ENCODE measurements around the gene SND1.
"Not testable (repeated sequence)": the region's sequence is repeated elsewhere in the genome, so short reads cannot be mapped to it uniquely, and the experiment has no call there.

Gene SND1

DNA sequence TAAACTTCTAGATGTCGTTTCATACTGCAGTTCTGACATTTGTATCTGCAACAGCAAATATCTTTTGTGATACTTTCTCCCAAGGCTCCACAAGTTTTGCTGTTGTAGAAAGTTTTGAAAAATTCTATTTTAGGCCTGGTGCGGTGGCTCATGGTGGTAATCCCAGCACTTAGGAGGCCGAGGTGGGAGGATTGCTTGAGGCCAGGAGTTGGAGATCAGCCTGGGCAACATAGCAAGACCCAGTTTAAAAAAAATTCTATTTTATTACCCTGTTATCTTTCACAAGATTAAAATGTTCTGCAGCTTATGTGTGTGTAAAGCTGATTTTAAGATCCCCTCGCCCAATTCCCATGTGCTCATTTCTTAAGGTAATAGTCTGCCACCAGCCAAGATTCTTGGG is 1.4 kb downstream of the SND1 start:
- DNase-seq: no peak

DNA sequence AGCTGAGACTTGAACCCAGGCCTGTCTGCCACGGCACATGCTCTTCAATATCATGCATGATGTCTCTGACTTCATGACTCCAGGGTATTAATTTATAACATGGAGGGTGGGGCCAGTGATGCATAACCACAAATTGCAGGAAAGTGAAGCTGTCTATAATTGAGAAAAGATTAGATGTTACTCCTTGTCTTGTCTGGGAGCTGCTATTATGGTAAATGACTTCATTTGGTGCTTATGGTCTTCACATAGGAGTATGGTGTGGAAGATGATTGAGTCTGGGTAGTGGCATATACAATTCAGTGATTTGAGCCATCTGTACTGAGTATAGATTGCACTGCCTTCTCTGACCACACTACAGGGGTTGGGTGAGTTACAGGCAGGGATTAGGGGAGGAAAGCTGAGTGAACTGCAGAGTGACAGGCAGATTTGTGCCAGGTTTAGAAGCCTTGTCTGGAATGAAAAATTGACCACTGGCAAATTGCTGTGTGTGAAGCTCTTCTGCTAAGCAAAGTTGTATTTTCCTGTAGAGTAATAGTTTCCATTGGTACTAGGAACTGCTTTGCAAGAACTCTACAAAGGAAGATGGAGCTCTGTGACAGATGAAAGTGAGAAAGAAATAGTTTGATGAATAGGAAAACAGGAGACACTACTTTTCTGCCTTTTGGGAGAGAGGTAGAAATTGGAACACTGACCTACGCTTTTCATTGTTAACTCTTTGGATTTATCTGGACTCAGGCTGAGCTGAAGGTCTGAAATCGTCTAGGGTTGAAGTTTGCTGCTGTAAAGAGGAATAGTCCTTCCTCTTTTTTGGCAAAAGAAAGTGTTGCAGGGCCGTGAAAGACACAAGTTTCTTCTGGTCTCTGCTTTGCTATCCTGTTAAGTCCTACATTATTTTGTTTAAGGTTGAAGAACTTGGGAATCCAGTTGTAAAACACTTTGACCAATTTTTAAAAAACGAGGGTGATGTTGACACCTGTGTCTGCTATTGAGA is 2.7 kb downstream of the SND1 start:
- peak; percentile 40 for DNase-seq

DNA sequence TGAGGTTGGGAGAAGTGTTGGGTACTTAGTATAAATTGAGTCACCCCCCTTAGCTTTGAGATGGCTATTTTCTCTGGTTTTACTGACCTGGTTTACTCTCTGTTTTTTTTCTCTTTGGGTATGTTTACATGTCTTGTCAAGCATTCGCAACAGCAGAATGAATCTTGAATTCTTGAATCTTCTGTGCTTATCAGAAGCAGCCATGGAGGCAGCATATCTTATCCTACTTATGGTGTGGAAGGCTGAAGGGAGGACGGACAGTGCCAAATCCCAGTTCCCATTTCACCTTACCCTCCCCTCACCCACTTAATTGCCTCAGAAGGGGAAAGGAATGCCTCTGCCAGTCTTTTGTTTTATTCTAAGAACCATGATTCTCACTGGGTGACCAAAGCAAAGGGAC is 3.7 kb downstream of the SND1 start:
- DNase-seq: peak; percentile 35

DNA sequence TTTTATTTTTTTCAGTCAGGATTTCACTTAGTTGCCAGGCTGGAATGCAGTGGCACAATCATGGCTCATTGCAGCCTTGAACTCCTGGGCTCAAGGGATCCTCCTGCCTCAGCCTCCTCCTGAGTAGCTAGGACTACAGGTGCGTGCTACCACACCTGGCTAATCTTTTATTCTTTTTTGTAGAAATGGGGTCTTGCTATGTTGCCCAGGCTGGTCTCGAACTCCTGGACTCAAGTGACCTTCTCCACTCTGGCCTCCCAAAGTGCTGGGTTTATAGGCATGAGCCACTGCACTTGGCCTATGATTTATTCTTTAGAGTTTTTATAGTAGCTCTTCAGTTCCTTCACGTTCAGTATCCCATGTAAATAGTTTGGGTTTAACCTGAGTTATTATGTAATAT is 5.5 kb downstream of the SND1 start:
- DNase-seq: no peak

DNA sequence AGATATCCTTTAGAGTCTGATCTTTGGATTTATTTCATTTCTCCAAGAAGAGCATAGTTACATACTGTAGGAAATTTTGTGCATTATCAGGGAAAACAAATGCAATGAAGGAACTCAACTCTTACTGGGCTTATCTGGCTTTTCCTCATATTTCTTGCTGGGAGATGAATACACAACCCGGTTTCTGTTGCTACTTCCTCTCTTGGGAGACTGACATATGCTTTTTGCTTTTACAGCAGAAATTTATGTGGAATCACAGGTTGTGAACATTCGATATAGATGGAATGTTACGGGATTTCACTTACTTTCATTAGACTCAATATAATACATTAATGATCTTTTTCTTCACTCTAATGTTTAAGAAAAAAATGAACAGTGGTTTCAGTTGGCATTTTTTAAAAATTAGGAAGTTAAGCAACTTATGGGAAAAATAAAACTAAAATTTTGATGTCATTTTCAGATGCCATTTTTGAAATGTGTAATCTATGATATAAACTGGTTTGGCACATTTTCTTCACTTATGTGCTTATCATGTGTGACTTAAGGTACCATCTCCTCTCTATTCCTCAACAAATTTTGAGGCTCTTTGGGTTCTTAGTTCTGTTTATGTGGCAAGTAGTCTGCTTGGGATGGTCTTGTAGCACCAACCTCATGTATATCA is 7.1 kb downstream of the SND1 start:
- DNase-seq: no peak

DNA sequence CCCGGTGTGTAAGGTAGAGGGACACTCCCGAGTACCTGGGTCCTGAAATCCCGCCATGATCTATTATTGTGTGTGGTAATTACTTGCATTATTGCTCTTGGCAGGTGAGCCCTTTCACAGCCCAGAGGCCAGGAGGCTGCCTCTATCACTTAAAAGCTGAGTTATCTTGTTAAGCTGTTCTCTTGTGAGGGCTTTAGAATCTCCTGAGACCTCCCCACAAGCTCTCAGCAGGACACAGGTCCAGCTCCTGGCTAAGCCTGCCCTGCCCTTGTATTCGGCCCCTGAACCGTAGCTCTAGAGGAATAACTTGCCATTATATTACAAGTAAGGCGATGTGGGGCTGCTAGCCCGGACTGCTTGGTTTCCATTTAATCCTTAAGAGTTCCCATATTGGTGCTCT is 13.9 kb downstream of the SND1 start:
- DNase-seq: no peak

DNA sequence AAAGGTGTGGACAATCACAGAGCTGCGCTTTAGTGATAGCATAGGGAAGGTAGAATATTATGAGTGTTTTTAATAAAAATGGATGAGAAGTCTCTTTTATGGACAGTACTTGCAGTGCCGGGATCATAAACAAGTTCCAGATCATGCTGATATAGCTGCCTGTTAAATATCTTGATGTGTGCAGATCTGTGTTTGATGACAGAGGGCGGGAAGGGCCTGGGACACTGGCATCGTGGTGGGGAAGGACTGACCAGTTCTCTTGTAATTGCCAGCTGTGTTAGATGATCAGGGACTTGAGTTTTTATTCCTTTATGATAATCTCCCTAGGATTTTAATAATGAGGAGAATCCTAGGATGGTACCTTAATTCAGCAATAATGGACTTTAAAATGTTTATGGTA is 14.6 kb downstream of the SND1 start:
- no peak for DNase-seq

DNA sequence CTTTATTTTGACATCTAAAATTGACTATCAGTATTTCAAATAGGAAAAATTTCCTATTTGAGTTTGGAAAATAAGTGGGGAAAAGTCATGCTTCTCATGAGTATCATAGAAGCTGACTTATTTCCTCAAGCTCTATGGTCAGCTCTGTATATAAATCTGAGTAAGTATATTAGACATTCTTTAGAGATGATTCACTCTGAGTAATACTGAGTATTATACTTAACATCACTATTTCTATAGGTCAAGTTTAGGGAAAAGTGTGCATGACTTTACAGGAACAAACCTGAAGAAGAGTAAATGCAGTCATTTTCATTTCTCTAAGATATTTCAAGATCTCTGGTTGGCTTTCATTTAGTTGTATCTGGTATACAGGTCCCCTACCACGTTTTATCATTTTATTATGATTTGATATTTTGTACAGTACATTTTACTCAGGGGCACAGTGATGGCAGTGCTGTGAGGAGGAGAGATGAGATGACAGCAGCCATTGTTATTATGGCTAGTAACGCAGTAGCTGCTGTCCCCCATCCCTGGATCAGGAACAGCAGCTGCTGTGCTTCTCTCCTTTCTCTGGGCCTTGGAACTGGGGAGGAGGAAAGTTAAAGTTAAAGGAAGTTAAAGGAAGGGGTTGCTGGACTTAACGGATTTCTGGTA is 15.2 kb downstream of the SND1 start:
- no peak for DNase-seq

DNA sequence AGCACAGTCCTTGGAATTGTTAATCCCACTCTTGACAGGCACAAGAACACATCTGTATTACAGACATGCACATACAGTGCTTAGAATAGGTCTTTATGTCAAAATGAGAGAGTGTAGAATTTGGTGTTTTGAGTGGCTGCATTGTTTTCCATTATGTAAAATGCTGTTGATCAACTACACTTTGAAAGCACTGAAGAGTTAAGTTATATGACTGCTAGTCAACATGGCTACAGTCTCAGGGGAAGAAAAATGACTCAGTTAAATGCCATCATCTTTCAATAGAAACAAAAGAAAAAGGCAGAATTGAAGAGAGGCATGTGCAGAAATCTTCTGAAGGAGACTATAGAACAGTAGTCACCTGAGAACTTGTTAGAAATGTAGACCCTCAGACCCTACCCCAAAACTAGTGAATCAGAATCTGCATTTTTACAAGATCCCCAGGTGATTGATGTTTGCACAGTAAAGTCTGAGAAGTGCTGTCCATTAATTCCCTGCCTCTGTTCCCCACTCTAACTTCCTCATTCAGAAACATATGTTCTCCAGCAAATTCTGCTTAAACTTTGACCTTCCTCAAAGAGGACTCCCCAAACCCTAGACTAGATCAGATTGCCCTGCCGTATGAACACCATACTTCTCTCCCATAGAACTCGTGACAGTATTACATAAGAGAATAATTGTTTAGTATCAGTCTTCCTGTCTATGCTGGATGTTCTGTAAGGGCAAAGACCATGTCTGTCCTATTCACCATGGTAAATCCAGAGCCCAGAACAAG is 16.0 kb downstream of the SND1 start:
- DNase-seq: peak; percentile 17

DNA sequence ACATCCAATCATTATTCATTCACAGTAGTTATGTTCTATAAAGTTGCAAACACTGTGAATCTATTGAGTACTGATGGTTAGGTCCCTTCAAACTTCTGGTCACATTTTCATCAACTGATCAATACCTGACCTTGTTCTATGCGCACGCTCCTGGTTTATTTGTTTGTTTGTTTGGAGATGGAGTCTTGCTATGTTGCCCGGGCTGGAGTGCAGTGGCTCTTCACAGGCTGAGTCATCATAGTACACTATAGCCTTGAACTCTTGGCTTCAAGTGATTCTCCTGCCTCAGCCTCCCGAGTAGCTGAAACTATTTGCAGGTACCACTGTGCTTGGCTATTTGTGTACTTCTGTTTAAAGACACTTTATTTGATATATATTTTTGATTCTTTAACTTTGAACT is 19.3 kb downstream of the SND1 start:
- no peak for DNase-seq

DNA sequence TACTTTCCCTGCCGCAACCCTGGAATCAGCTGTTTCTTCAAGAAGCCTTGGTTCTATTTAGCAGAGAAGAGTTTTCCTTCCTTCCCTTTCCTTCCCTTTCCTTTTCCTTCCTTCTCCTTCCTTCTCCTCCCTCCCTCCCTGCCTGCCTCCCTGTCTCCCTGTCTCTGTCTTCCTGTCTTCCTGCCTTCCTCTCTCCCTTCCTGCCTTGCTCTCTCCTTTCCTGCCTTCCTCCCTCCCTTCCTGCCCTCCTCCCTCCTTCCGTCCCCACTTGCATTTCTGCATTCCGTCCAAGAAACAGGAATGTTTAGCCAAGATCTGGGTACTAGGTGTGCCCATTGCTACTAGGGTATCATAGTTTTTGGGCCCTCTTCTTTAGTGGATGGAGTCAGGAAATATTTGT is 21.9 kb downstream of the SND1 start:
- DNase-seq: no peak

DNA sequence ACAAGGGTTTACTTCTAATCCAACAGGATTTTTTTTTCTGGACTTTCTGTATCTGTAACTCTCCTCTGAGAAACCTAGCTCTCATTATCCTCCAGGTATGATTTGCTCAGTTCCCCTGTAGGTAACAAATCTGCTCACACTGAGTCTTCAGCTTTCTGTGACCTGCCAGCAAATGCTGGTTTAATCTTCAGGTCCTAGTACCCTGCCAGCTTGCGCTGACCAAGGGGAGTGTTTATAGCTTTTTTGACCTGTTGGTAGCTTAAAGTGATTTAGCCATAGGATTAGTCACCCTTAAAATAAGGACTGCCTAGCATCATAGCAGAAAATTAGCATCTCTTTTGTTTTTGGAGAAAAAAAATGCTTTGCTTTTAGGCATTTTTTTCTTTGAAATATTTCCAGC is 22.4 kb downstream of the SND1 start:
- no peak for DNase-seq

DNA sequence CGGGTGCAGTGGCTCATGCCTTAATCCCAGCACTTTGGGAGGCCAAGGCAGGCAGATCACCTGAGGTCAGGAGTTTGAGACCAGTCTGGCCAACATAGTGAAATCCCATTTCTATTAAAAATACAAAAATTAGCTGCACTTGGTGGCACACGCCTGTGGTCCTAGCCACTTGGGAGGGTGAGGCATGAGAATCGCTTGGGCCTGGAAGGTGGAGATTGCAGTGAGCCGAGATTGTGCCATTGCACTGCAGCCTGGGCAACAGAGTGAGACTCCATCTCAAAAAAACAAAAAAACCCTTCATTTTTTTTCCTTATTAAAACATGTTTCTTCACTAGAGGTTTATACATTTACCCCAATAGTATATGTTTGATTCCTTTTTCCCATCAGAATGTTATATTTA is 22.9 kb downstream of the SND1 start:
- not testable (repeated sequence) for DNase-seq

DNA sequence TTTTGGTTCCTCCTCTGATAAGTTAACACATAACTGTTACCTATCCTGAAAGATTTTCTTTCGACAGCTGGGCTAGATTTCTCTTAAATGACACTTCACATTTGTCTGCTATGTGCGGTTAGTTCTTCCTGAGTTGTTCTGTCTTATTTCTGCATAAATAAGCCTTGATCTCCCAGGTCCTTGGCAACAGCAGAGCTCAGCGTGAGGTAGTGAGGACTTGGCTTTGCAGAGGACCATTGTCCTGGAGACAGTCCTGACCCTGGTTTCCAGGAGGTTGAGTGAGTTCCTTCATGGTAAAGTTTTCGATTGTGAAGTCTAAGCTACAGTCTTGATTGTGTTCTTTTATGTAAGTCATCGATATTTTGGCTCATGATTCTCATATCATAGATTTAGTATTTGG is 23.7 kb downstream of the SND1 start:
- no peak for DNase-seq

DNA sequence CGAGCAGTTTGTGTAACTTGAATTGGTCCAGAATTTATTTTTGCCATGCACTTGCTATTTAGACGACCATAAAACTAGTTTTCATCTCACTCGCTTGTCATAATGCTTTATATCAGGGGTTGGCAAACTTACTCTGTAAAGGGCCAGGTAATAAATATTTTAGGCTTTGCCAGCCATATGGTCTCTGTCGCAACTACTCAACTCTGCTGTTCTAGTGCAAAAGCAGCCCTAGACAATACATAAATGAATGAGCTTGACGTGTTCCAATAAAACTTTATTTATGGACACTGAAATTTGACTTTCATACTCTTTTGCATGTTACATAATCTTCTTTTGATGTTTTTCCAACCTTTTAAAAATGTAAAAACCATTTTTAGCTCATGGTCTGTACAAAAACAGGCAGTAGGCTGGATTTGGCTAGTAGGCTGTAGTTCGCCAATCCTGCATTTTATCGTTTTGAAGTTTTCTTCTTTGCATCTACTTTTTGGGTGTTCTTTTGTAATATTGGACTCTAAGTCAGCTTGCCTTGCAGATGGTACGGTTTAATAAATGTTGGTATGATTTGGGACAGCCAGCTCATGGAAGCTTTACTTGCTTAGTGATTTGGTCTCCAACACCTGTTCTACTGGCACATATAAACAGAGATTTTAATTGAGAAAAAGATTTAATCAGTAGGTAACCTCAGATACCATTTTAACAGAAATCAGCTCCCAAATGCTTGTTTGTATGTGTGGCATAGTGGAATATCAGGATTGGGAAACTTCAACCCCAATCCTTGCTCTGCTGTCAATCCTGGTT is 25.6 kb downstream of the SND1 start:
- no peak for DNase-seq

DNA sequence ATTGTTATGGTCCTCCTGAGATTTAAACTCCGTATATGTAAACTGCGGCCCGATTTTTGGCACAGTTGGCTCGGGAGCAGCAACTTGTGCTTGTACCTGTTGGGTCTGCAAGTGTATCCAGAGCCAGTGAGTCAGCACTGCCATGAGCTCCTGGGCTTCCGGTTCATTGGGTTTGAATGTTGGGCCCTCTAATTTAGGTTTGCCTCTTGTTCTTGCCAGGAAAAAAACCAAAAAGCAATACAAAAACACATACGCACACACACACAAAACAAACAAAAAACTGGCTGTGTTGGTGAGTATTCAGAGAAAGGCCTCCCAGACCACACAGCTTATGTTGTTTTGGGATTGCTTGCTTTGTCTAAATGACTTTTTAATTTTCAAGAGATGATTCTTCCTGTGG is 26.3 kb downstream of the SND1 start:
- DNase-seq: no peak

DNA sequence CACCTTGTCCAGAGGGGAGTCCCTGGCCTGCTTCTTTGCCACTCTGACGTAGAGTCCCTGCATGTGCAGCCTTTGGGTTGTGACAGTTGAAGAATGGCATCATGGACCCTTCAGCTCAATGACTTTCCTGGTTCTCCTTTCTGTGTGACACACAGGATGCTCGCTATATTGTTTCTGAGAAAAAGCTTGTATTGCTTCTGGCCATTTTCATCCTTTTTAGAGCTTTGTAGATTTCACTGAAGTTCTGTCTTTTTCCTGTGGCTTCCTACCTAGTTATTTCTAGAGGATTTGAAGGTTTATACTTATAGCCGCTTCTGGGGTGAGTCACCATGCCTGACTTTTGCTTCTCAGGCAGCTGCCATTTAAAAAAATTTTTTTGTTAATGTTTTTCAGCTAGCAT is 27.0 kb downstream of the SND1 start:
- DNase-seq: no peak

DNA sequence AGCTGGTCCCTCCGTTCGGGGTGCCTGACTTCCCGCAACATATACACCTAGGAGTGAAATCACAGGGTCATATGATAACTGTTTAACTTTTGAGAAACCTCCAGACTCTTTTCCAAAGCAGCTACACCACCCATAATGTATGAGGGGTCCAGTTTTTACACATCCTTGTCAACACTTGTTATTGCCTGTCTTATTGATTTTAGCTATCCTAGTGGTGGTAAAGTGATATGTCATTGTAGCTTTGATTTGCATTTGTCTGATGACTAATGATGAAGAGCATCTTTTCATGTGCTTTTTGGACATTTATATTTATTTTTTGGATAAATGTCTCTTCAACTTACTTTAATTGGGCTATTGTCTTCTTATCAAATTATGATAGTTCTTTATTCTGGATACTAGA is 29.0 kb downstream of the SND1 start:
- DNase-seq: no peak

DNA sequence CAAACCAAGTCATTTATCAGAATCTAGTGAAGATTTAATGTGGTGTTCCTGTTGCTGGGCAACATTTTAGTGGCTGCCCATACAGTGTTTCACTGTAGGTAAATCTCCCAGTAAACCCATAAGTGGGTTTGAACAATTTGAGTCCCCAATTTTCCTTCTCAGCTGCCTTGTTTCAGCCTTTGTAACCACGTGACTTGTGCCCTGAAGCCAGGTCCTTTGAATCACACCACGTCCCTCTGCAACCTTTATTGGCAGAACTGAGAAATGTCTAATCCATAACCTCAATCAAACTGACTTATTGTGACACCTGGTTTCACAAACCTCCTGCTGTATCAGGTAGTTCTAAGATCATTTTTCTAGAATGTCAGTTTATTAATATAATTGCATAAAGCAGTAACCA is 30.1 kb downstream of the SND1 start:
- no peak for DNase-seq

DNA sequence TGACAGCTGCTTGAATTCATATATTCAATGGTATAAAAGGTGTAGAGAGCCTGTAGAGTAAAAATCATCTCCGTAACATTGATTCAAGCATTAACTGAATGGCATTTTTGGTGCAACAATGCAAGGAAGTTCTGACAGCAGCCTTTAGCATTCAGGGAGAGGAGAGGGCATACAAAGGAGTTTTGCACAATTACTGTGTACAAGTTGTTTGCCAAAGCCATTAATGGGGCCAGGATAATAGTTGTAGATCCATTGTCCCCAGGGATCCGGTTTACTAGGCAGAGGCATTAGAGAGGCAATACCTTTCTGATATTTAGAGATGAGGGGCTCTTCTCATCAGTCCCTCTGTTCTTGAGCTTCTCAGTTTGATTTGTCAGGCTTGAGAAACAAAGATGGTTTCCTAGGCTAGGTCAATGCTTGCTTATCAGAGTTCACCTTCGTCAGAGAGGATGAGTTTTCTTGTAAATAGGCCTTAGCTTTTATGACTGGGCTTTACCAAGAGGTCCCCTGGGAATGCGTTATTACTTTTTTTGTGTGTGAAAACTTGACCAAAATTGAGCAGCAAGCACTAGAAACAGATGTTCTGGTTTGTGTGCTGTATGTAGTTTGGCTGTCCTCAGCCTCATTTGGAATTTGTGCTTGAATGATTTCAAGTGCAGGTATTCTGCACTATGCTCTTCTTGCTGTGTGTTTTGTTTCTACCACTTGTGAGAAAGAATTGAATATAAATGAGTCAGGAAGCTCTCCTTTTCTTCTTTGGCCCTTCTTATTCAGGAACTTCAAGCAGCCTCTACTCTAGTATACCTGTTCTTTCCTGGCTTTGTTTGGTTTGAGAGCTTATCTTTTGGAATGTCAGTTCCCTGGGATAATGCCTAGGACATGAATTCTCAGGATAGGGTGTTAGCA is 32.0 kb downstream of the SND1 start:
- DNase-seq: no peak

DNA sequence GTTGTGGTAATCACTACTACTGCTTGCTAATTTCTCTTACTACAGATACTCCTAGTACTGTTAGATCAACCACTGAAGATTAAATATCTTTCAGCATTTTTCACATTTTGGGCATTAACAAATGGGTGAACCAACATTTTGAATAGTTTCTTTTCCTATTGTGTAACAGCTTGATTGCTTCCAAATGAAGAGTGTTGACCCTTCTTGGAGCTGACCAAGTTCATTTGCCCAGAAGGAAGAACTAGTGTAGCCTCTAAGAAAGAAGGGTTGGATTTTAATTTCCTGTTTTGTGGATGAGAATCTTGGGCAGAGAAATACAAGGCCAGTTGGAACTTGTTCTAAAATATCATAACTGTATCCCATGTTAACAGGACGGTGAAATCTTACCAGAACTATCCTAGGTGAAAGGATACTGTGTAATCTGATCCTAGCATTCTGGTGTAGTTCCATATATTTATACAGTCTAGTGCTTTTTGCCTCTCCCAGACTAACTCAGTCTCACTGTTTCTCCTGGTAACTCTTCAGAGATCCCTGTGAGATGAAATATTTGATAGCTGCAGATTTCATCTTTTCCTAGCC is 37.3 kb downstream of the SND1 start:
- no peak for DNase-seq
